Mucosa of stomach (tissue), 1 donor: Measurements from ENCODE around the gene PGM2.

ENCODE experiments used
- H3K27me3 ChIP-seq: one replicate; pipeline ENCODE4 v1.7.0; 2013; ENCODE audit warnings: mild to moderate bottlenecking, low read length; ENCODE audit not compliant: control insufficient read depth, insufficient read depth
- H3K36me3 ChIP-seq: one replicate; pipeline ENCODE4 v1.7.0; 2013; ENCODE audit warnings: low read length; ENCODE audit not compliant: control insufficient read depth, insufficient read depth
- H3K4me1 ChIP-seq: one replicate; pipeline ENCODE4 v1.7.0; 2013; ENCODE audit warnings: mild to moderate bottlenecking, low read length; ENCODE audit not compliant: control insufficient read depth, insufficient read depth
- H3K4me3 ChIP-seq: one replicate; pipeline ENCODE4 v1.7.0; 2013; ENCODE audit warnings: low read length
- H3K9ac ChIP-seq: one replicate; pipeline ENCODE4 v1.7.0; 2013; ENCODE audit warnings: mild to moderate bottlenecking, low read length, moderate library complexity
- H3K9me3 ChIP-seq: one replicate; pipeline ENCODE4 v1.7.0; 2013; ENCODE audit warnings: mild to moderate bottlenecking, low read length, moderate library complexity; ENCODE audit not compliant: control insufficient read depth
- donor health status: Pancreatic carcinoma.

PGM2 gene

GRCh38 chr4:37910091-37910486 lies 83.6 kb downstream of the PGM2 start:
- Histone ChIP-seq H3K9ac (no peak overlapping the region), H3K36me3 (no peaks in the 10 kb centered on the region), H3K9me3 (no peaks in the 10 kb centered on the region), H3K27me3 (no peaks in the 10 kb centered on the region), H3K4me3 (no peak overlapping the region), H3K4me1 (no peaks in the 10 kb centered on the region)
